NCI-H748 (cell line): ENCODE data around the gene MTA2.
A peak's percentile ranks its signal among the peaks of the same experiment; 100 is the strongest.
"Not testable (repeated sequence)": the region's sequence is repeated elsewhere in the genome, so short reads cannot be mapped to it uniquely, and the experiment has no call there.

Experiments used
- DNase-seq: peaks from one replicate; lab custom pipeline; 2025; ENCODE audit not compliant: unreplicated experiment; lab: John Stamatoyannopoulos, UW

MTA2 gene

GRCh38 chr11:62592989-62593421 lies 8.7 kb downstream of the MTA2 start:
- no peak for DNase-seq

- no peak for DNase-seq
These were observed 9.4 kb downstream of the MTA2 start for GRCh38 chr11:62592146-62592815.

- DNase-seq: peak; percentile 100
These were observed 10.1 kb downstream of the MTA2 start, which contains the start of gene TUT1 for GRCh38 chr11:62591448-62592145. TUT1 (minus strand) TSS chr11:62591523; CDS start chr11:62591485, 38 bp downstream.

- DNase-seq: no peak
These were observed 12.6 kb downstream of the MTA2 start for GRCh38 chr11:62588966-62589637.

GRCh38 chr11:62585356-62585755 lies 16.3 kb downstream of the MTA2 start:
- not testable (repeated sequence) for DNase-seq

- not testable (repeated sequence) for DNase-seq
These were observed 19.9 kb downstream of the MTA2 start for GRCh38 chr11:62581735-62582134.

- DNase-seq: no peak
These were observed 20.5 kb downstream of the MTA2 start for GRCh38 chr11:62580959-62581715.

DNA sequence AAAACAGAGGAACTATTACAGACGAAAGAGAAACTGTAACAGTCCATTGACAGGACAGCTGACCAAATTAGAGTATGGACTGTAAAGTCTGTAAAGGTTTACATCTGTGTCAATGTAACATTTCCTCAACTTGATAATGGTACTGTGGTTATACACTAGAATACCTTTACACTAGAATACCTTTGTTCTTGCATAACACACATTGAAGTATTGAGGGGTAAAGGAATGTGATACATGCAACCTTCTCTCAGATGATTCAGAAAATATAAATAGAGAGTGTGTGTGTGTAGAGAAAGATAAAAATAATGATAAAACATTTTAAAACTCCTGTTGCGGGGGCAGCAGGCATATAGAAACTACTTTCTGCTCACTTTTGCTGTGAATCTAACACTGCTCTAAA lies 22.4 kb downstream of the MTA2 start:
- DNase-seq: no peak

GRCh38 chr11:62578541-62578940 lies 23.1 kb downstream of the MTA2 start:
- DNase-seq: no peak

- DNase-seq: no peak
These were observed 24.5 kb downstream of the MTA2 start for GRCh38 chr11:62577046-62577714.

DNA sequence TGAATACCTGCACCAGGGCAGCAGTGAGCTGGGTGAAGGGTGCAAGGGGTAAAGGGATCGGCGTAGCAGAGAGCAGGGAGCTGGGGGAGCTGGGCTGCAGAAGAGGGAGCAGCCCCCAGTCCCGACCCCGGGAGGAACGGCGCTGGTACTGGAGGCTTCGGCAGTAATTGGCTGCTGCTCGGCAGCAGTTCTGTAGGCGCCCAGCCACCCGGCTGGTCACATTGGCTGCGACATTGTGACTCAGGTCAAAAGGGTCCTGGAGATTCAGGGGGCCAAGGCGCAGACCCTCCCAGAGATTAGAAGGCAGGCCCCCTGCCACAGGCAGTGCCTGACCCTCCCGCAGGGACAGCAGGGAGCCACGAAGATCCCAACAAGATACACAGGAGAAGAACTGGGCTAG lies 25.8 kb downstream of the MTA2 start:
- DNase-seq: no peak

GRCh38 chr11:62575156-62575555 lies 26.5 kb downstream of the MTA2 start:
- DNase-seq: no peak

GRCh38 chr11:62574363-62575071 lies 27.1 kb downstream of the MTA2 start:
- DNase-seq: peak; percentile 64

- DNase-seq: peak; percentile 99
These were observed 27.9 kb downstream of the MTA2 start, which contains the start of gene EEF1G for GRCh38 chr11:62573592-62574362. EEF1G (minus strand) TSS chr11:62573891; CDS start chr11:62573842, 49 bp downstream.

- DNase-seq: peak; percentile 51
These were observed 28.6 kb downstream of the MTA2 start for GRCh38 chr11:62573006-62573591.

- no peak for DNase-seq
These were observed 29.2 kb downstream of the MTA2 start for GRCh38 chr11:62572431-62572830.

DNA sequence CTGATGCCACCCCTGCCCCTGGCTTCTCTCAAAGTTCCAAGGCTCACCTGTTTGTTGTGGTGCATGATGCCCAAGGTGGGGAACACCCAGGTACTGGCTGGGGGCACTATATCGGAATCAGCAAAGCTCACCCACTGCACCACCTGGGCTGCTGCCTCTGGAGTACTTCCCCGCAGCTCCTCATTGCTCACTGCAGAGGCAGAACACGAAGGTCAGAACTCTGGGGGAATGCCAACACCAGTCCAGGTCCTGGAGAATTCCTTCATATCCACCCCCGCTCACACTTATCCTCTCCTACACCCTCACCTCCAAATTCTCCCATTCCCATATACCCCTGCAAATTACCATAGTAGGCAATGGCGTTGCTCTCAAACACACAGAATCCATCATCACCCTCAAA lies 30.2 kb downstream of the MTA2 start:
- DNase-seq: not testable (repeated sequence)

GRCh38 chr11:62570903-62571302 lies 30.8 kb downstream of the MTA2 start:
- not testable (repeated sequence) for DNase-seq

DNA sequence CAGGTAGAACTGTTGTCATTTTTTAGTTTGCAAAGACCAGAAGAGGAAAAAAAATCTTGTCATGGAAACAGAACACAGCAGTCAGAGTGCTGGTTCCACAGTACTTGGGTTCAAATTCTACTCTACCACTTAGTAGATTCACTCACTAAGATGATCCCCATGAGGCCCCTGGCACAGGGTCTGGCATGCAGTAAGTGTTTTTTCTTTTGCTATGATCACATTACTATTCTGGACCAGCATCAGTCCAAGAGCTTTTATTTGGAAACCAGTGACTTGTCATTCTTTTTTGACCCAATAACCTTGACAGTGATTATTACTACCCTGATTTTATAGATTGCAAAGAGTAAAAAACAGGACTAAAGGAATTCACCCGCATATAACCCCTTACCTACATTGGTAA lies 32.1 kb downstream of the MTA2 start:
- no peak for DNase-seq
